Parathyroid adenoma (tissue), 2 donors: ENCODE measurements around the gene ASPSCR1.

Experiments
- H2AFZ ChIP-seq: fragments of 300-600 bp; sonication (generic); one replicate; pipeline ENCODE4 v1.7.0; 2017; ENCODE audit warnings: antibody characterized with exemption, mild to moderate bottlenecking
- H3K27ac ChIP-seq: fragments of 300-600 bp; sonication (generic); one replicate; pipeline ENCODE4 v1.7.0; 2017
- H3K27me3 ChIP-seq: fragments of 300-600 bp; sonication (generic); one replicate; pipeline ENCODE4 v1.7.0; 2017; ENCODE audit warnings: low read length; ENCODE audit not compliant: control insufficient read depth, insufficient read depth
- H3K36me3 ChIP-seq: fragments of 300-600 bp; sonication (generic); one replicate; pipeline ENCODE4 v1.7.0; 2017; ENCODE audit warnings: low read length; ENCODE audit not compliant: control insufficient read depth, insufficient read depth
- H3K4me1 ChIP-seq: fragments of 300-600 bp; sonication (generic); one replicate; pipeline ENCODE4 v1.7.0; 2017; ENCODE audit warnings: control low read depth
- H3K4me2 ChIP-seq: fragments of 300-600 bp; sonication (generic); one replicate; pipeline ENCODE4 v1.7.0; 2017; ENCODE audit warnings: low read length
- H3K4me3 ChIP-seq: fragments of 300-600 bp; sonication (generic); one replicate; pipeline ENCODE4 v1.7.0; 2017; ENCODE audit warnings: low read depth, low read length
- H3K79me2 ChIP-seq: fragments of 300-600 bp; sonication (generic); one replicate; pipeline ENCODE4 v1.7.0; 2017; ENCODE audit warnings: control low read depth
- H3K9ac ChIP-seq: fragments of 300-600 bp; sonication (generic); one replicate; pipeline ENCODE4 v1.7.0; 2017; ENCODE audit warnings: mild to moderate bottlenecking
- H3K9me3 ChIP-seq: fragments of 300-600 bp; sonication (generic); one replicate; pipeline ENCODE4 v1.7.0; 2017; ENCODE audit warnings: low read length; ENCODE audit not compliant: control insufficient read depth
- TF ChIP-seq, protein P1 (sequence below): fragments of 300-600 bp; sonication (generic); IDR thresholded peaks from one replicate; pipeline ENCODE4 v1.7.0; 2017; ENCODE audit warnings: antibody characterized with exemption, mild to moderate bottlenecking
- donor health status: primary hyperparathyroidism.

The ASPSCR1 gene

DNA sequence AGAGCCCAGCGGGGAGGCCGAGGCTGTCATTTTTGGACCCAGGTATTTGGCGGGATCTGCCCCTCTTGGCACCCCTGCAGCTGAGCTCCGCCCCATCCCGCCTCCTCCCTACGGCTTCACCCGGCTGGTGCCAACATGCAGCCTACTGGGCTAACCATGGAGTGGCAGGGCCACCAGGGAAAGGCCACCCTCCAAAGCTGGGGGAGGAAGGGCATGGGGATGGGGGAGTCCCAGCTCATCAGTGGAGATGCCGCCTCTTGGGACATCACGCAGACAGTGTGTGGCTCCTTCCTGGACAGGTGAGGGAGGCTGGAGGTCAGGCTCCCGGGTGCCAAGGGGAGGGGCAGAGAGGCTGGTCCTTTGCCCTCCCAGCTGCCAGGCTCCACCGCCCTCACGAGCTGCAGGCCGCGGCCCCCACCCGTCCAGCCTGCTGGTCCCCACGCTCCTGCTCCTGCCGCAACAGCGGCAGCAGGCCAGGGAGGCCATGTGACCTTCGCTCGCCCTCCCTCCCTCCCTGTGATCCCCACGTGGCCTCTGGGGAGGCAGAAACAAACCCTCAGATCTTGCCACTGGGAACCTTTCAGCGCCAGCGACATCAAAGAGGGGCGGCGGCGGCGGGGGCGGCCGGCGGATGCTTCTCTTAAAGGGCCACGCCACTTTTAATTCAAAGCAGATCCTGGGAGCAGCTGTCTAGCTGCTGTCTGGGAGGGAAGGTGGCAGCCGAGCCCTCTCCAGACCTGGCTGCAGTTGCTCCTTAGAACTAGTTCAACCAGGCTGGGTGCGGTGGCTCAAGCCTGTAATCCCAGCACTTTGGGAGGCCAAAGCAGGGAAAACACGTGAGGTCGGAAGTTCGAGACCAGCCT lies 9.7 kb upstream of the ASPSCR1 start:
- H3K9ac ChIP-seq: no peak overlapping the region
- no peaks in the 10 kb centered on the region for H3K36me3 ChIP-seq
- no peaks in the 10 kb centered on the region for H3K79me2 ChIP-seq
- no peaks in the 10 kb centered on the region for H3K27me3 ChIP-seq
- peaks cover 11% of the 10 kb centered on the region for H3K4me1 ChIP-seq
- TF ChIP-seq, protein P1, sequence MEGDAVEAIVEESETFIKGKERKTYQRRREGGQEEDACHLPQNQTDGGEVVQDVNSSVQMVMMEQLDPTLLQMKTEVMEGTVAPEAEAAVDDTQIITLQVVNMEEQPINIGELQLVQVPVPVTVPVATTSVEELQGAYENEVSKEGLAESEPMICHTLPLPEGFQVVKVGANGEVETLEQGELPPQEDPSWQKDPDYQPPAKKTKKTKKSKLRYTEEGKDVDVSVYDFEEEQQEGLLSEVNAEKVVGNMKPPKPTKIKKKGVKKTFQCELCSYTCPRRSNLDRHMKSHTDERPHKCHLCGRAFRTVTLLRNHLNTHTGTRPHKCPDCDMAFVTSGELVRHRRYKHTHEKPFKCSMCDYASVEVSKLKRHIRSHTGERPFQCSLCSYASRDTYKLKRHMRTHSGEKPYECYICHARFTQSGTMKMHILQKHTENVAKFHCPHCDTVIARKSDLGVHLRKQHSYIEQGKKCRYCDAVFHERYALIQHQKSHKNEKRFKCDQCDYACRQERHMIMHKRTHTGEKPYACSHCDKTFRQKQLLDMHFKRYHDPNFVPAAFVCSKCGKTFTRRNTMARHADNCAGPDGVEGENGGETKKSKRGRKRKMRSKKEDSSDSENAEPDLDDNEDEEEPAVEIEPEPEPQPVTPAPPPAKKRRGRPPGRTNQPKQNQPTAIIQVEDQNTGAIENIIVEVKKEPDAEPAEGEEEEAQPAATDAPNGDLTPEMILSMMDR: no peak
- peak overlapping the region; percentile 19 for H3K4me3 ChIP-seq
- H2AFZ ChIP-seq: peak overlapping the region; percentile 43
- H3K4me2 ChIP-seq: peak overlapping the region; percentile 51
- no peaks in the 10 kb centered on the region for H3K9me3 ChIP-seq
- H3K27ac ChIP-seq: no peak overlapping the region

DNA sequence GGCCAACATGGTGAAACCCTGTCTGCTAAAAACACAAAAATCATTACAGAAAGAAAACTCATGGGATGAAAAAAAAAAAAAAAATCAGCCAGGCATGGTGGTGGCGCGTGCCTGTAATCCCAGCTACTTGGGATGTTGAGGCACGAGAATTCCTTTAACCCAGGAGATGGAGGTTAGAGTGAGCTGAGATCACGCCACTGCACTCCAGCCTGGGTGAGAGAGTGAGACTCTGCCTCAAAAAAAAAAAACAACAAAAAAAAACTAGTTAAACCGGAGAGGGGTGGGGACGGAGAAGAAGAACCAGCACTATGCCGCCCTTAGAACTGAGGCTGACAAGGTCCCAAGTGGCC lies 9.1 kb upstream of the ASPSCR1 start:
- H3K36me3 ChIP-seq: no peaks in the 10 kb centered on the region
- no peak overlapping the region for H3K27ac ChIP-seq
- TF ChIP-seq, protein P1: no peak
- no peak overlapping the region for H3K9ac ChIP-seq
- H3K4me2 ChIP-seq: peak overlapping the region; percentile 51
- H3K79me2 ChIP-seq: no peaks in the 10 kb centered on the region
- peaks cover 11% of the 10 kb centered on the region for H3K4me1 ChIP-seq
- no peaks in the 10 kb centered on the region for H3K9me3 ChIP-seq
- peak overlapping the region; percentile 13 for H3K4me3 ChIP-seq
- no peaks in the 10 kb centered on the region for H3K27me3 ChIP-seq
- H2AFZ ChIP-seq: no peak overlapping the region

DNA sequence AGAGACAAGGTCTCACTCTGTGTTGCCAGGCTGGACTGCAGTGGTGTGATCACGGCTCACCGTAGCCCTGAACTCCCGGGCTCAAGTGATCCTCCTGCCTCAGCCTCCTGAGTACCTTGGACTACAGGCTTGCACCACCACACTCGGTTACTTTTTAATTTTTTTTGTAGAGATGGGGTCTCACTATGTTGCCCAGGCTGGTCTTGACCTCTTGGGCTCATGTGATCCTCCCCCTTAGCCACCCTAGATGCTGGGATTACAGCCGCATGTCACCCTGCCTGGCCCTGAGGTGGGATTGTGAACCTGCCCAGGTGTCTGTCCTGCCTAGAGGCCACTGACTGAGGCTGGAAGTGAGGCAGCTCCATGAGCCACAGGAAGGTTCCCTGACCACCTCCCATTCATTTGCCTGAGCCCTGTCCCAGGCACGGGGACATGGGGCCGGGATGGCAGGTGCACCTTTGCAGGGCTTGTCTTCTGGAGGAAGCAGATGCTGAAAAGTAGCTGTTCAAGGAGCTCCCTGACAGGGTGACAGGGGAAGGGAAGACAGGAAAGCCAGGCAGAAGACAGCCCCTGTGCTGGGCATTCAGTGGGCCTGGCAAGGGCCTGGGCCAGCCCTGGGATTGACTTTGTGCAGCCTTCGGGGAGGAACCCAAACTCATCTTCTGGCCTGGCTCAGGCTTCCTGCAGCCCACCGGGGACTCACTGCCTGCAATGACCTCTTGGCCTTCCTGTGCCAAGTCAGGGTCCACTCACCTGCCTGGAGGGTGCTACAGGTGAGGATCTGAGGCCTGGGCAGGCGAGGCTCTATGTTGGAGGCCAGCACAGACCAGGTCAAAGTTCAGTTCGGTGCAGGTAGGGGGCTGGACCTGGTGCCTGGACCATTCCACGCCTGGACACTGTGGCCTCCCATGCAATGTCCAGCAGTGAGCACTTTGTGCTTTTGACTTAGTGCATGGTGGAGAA lies 8.3 kb upstream of the ASPSCR1 start:
- Histone ChIP-seq H3K4me1 (peaks cover 11% of the 10 kb centered on the region), H3K4me3 (no peak overlapping the region), H3K36me3 (no peaks in the 10 kb centered on the region), H3K79me2 (no peaks in the 10 kb centered on the region), H3K9me3 (no peaks in the 10 kb centered on the region), H3K9ac (no peak overlapping the region), H2AFZ (no peak overlapping the region), H3K27ac (no peak overlapping the region), H3K27me3 (no peaks in the 10 kb centered on the region), H3K4me2 (no peak overlapping the region)
- TF ChIP-seq, protein P1: no peak

DNA sequence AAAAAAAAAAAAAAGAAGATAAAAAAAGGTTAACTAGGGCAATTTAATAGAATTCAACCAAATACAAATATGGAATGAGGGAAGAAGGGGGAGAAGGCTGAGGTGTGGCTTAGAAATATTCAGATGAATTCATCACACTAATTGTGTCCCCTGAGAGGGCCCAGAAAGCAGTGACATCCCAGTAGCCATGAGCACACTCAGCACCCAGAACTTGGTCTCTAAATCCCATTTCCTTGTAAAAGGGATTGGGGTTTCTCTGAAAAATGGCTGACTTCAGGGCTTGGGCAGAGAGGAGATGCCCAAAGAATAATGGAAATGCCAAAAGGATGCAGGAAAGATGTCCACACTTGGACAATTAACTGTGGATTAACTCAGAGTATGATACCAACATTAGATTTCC lies 4.0 kb upstream of the ASPSCR1 start:
- no peaks in the 10 kb centered on the region for H3K79me2 ChIP-seq
- peaks cover under 1% of the 10 kb centered on the region for H3K4me1 ChIP-seq

More for the DNA sequence above, 4.0 kb upstream of the ASPSCR1 start:
- H3K27me3 ChIP-seq: no peaks in the 10 kb centered on the region
- no peak overlapping the region for H3K27ac ChIP-seq
- H3K36me3 ChIP-seq: no peaks in the 10 kb centered on the region
- H2AFZ ChIP-seq: no peak overlapping the region
- TF ChIP-seq, protein P1: no peak
- no peak overlapping the region for H3K4me2 ChIP-seq
- no peak overlapping the region for H3K4me3 ChIP-seq
- H3K9ac ChIP-seq: no peak overlapping the region
- H3K9me3 ChIP-seq: no peaks in the 10 kb centered on the region
